SK-N-DZ (cell line): ENCODE results near the gene ATP5F1E. TPM values are rescaled to one million over a fixed set of nuclear protein-coding genes. Genes with fewer than 3 reads are reported as not detected.

ENCODE experiments used
- DNase-seq: peaks from one replicate; pipeline ENCODE4 v3.0.0-alpha.2; 2015; ENCODE audit warnings: low spot score
- polyA plus RNA-seq, 2 experiments: library from polyadenylated mRNA; depleted of rRNA; stranded (reverse); fragments of >200 nt; gene quantifications; 2 replicates each; pipeline ENCODE4 v1.2.3, GENCODE V29; 2014

The ATP5F1E gene
- polyA plus RNA-seq (2014; cell fraction: cytosol; rRNA removed) = 48.0 and 60.9 TPM in 2 replicates
- polyA plus RNA-seq (2014; cell fraction: nucleus; rRNA removed) = 50.1 and 67.2 TPM in 2 replicates

- peak; percentile 97 for DNase-seq
Measured at GRCh38 chr20:59032023-59032712, at the start of gene ATP5F1E. ATP5F1E (minus strand) TSS chr20:59032335; CDS start chr20:59032251, 84 bp downstream.

DNA sequence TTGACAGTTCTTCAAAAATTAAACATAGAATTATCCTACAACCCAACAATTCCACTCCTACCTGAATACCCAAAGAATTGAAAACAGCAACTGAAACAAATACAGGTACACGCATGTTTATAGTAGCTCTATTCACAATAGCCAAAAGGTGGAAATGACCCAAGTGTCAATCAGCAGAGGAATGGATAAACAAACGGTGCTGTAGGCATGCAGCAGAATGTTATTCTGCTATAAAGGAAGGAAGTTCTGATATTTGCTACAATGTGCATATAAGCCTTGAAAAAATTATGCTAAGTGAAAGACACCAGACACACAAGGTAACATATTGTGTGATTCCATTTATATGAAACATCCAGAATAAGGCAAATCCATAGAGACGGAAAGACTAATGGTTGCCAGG, 48.9 kb upstream of the ATP5F1E start:
- no peak for DNase-seq

DNA sequence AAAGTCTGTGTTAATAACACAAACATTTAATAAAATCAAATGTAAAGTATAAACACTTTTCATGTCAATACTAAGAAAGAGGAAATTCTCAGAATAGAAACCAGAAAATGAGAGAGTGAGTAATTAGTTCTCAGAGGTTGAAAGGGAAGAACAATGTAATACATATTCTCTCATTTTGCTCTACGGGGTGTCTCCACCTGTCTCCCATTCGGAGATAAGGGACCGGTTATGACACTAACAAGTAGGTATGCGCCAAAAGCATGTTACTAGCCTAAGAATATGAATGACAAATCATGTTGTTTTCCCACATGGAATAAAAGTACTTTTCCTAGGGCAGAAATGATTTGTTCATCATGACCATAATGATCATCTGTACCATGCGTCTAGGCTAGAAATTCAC, 46.1 kb upstream of the ATP5F1E start:
- no peak for DNase-seq

DNA sequence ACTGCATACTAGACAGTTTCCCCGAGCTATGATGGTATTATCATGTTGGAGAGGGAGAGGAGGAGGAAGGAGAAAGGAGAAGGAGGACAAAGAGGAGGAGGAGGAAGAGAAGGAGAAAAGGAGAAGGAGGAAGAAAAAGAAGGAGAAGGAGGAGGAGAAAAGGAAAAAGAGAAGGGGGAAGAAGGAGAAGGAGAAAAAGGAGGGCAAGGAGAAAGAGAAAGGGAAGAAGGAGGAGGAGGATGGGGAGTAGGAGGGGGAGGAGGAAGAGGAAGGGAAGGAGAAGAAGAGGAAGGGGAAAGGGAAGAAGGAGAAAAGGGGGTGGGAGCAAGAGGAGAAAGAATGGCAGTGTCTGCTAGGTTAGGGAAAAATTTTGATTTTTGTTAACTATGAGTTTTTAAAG, 45.6 kb upstream of the ATP5F1E start:
- DNase-seq = no peak

- no peak for DNase-seq
Measured at GRCh38 chr20:59075934-59076508, 43.9 kb upstream of the ATP5F1E start.

GRCh38 chr20:59074456-59074855, 42.3 kb upstream of the ATP5F1E start:
- no peak for DNase-seq

- DNase-seq = no peak
Measured at GRCh38 chr20:59073582-59073981, 41.4 kb upstream of the ATP5F1E start.

GRCh38 chr20:59071216-59071615, 39.1 kb upstream of the ATP5F1E start:
- no peak for DNase-seq

- DNase-seq = no peak
Measured at GRCh38 chr20:59069026-59069425, 36.9 kb upstream of the ATP5F1E start.

- DNase-seq = no peak
Measured at GRCh38 chr20:59068534-59068933, 36.4 kb upstream of the ATP5F1E start.

GRCh38 chr20:59064214-59064722, 32.1 kb upstream of the ATP5F1E start:
- DNase-seq = no peak

- DNase-seq = no peak
Measured at GRCh38 chr20:59063358-59064213, 31.5 kb upstream of the ATP5F1E start.

GRCh38 chr20:59062081-59062480, 29.9 kb upstream of the ATP5F1E start:
- DNase-seq = no peak

GRCh38 chr20:59055302-59055701, 23.2 kb upstream of the ATP5F1E start:
- DNase-seq = no peak

GRCh38 chr20:59051666-59052185, 19.6 kb upstream of the ATP5F1E start:
- DNase-seq = no peak

GRCh38 chr20:59050437-59050836, 18.3 kb upstream of the ATP5F1E start:
- no peak for DNase-seq

DNA sequence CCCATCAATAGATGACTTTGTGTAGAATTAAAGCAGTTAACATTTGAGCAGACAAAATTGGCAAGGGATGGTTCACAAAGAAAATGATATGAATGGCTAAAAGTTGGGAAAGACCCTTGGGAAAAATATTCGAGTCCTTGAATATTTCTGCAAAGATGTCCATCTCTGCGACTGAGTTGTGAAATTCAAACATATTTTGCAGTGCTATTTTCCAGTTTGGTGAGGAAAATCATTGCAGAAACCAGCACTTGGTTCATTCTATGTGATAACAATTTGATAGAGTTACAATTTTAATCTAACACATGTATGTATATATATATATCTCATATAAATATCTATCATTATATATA, 16.5 kb upstream of the ATP5F1E start:
- no peak for DNase-seq

- DNase-seq = no peak
Measured at GRCh38 chr20:59047938-59048680, 16.0 kb upstream of the ATP5F1E start.

DNA sequence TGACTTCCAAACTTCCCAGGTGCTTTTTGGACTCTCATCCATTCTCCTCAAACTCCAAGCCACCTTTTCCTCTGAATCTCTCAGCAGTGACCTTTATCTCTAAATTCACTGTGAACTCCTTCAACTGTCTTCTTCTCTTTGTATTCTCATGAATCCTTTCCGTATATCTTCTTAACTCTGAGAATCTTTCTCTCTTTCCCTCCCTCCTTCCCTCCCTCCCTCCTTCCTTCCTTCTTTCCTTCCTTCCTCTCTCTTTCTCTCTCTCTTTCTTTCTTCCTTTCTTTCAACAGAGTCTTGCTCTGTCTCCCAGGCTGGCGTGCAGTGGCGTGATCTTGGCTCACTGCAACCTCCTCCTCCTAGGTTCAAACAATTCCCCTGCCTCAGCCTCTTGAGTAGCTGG, 14.7 kb upstream of the ATP5F1E start:
- DNase-seq = no peak

- no peak for DNase-seq
Measured at GRCh38 chr20:59044796-59045195, 12.7 kb upstream of the ATP5F1E start.

GRCh38 chr20:59044295-59044694, 12.2 kb upstream of the ATP5F1E start:
- no peak for DNase-seq
